NCI-H748 (cell line): ENCODE measurements around the gene S100A13.

ENCODE experiments used
- DNase-seq: peaks from one replicate; lab custom pipeline; 2025; ENCODE audit not compliant: unreplicated experiment; lab: John Stamatoyannopoulos, UW

Gene S100A13

GRCh38 chr1:153628638-153629342, 1.5 kb upstream of the S100A13 start:
- DNase-seq, result no peak

- DNase-seq, result no peak
Observed at GRCh38 chr1:153627715-153628626, 666 bp upstream of the S100A13 start, which contains the start of gene S100A1. S100A1 (plus strand) TSS chr1:153628434; CDS start chr1:153630522, 2,088 bp downstream.

GRCh38 chr1:153626477-153626903, 815 bp downstream of the S100A13 start:
- DNase-seq, result no peak

GRCh38 chr1:153624965-153625611, 2.2 kb downstream of the S100A13 start:
- no peak for DNase-seq

GRCh38 chr1:153623101-153623500, 4.2 kb downstream of the S100A13 start:
- DNase-seq, result no peak

GRCh38 chr1:153619171-153619570, 8.1 kb downstream of the S100A13 start:
- no peak for DNase-seq

- peak; percentile 82 for DNase-seq
Observed at GRCh38 chr1:153617663-153618062, 9.6 kb downstream of the S100A13 start.

- DNase-seq, result no peak
Observed at GRCh38 chr1:153616917-153617311, 10.4 kb downstream of the S100A13 start.

GRCh38 chr1:153616144-153616916, 11.0 kb downstream of the S100A13 start, which contains the start of gene S100A14:
S100A14 (minus strand) TSS chr1:153616325; CDS start chr1:153615858, 467 bp downstream.
- no peak for DNase-seq

- no peak for DNase-seq
Observed at GRCh38 chr1:153615406-153615805, 11.9 kb downstream of the S100A13 start.

- DNase-seq, result no peak
Observed at GRCh38 chr1:153614906-153615305, 12.4 kb downstream of the S100A13 start.

- no peak for DNase-seq
Observed at GRCh38 chr1:153614189-153614900, 13.0 kb downstream of the S100A13 start.

- no peak for DNase-seq
Observed at GRCh38 chr1:153613406-153613805, 13.9 kb downstream of the S100A13 start.

- no peak for DNase-seq
Observed at GRCh38 chr1:153612755-153613331, 14.5 kb downstream of the S100A13 start, which contains the start of gene S100A16. S100A16 (minus strand) TSS chr1:153613137; CDS start chr1:153608151, 4,986 bp downstream.

- DNase-seq, result no peak
Observed at GRCh38 chr1:153612111-153612754, 15.1 kb downstream of the S100A13 start.

GRCh38 chr1:153611356-153611755, 15.9 kb downstream of the S100A13 start:
- DNase-seq, result no peak

GRCh38 chr1:153610811-153611301, 16.4 kb downstream of the S100A13 start:
- no peak for DNase-seq

- DNase-seq, result no peak
Observed at GRCh38 chr1:153610334-153610733, 17.0 kb downstream of the S100A13 start.

GRCh38 chr1:153609585-153609907, 17.8 kb downstream of the S100A13 start:
- no peak for DNase-seq
